Panc1 (cell line): ENCODE data around the gene KLHL26. TPM values are rescaled to one million over a fixed set of nuclear protein-coding genes. Genes with fewer than 3 reads are reported as not detected.

Source experiments
- ATAC-seq: fragments of 200-7000 bp; cut with Tn5 transposase; 2 replicates; pipeline ENCODE4 v1.9.1; 2020; ENCODE audit warnings: mild to moderate bottlenecking, moderate library complexity
- BruUV-seq: library from RNA; stranded (reverse); fragments of 400-500 nt; replicated peaks from 2 replicates; lab custom pipeline; 2021; lab: Mats Ljungman, UMichigan
- CTCF ChIA-PET: fragments of 300-600 bp; sonication (Branson Sonifier 250); formaldehyde crosslinking; loops from one replicate; lab custom pipeline; 2022; ENCODE audit warnings: antibody characterized with exemption; lab: Charles Lee
- POLR2A ChIA-PET: fragments of 300-600 bp; sonication (Branson Sonifier 250); formaldehyde crosslinking; loops from one replicate; lab custom pipeline; 2022; ENCODE audit warnings: antibody characterized with exemption; lab: Charles Lee
- DNase-seq: peaks from one replicate; pipeline ENCODE4 v3.0.0-alpha.2; 2010; ENCODE audit warnings: low read depth, low spot score
- H3K27ac ChIP-seq: 2 replicates; pipeline ENCODE4 v1.5.1; 2011; ENCODE audit warnings: mild to moderate bottlenecking, low read length, inconsistent platforms
- H3K27me3 ChIP-seq: fragments of 200-500 bp; sonication (Bioruptor generic); 2 replicates; pipeline ENCODE4 v1.6.0; 2014; ENCODE audit warnings: low read length, inconsistent platforms; ENCODE audit not compliant: control insufficient read depth, insufficient read depth
- H3K36me3 ChIP-seq: fragments of 200-500 bp; sonication (Bioruptor generic); 2 replicates; pipeline ENCODE4 v1.5.1; 2014; ENCODE audit warnings: inconsistent platforms, mild to moderate bottlenecking, low read length, moderate library complexity; ENCODE audit not compliant: control insufficient read depth, insufficient read depth
- H3K4me1 ChIP-seq: 2 replicates; pipeline ENCODE4 v1.5.1; 2011; ENCODE audit warnings: inconsistent platforms, mild to moderate bottlenecking, low read length, moderate library complexity; ENCODE audit not compliant: control insufficient read depth, insufficient read depth
- H3K4me3 ChIP-seq, 2 experiments: 2 replicates each; pipeline ENCODE4 v1.5.1; 2011 to 2012; ENCODE audit warnings: low read depth in 2 of 2, low read length in 2 of 2, mild to moderate bottlenecking in 2 of 2, inconsistent platforms in 1 of 2, moderate library complexity in 1 of 2
- H3K9me3 ChIP-seq: fragments of 200-500 bp; sonication (Bioruptor generic); 2 replicates; pipeline ENCODE4 v1.5.1; 2014; ENCODE audit warnings: low read depth, mild to moderate bottlenecking, inconsistent platforms, low read length, moderate library complexity; ENCODE audit not compliant: control insufficient read depth, insufficient read depth
- POLR2AphosphoS5 ChIP-seq: IDR thresholded peaks from 2 replicates; pipeline ENCODE4 v1.6.1; 2012; ENCODE audit warnings: mild to moderate bottlenecking, low read depth, low read length, moderate library complexity
- SIN3A ChIP-seq: IDR thresholded peaks from 2 replicates; pipeline ENCODE4 v1.6.1; 2012; ENCODE audit warnings: low read depth, mild to moderate bottlenecking, low read length, moderate library complexity, borderline replicate concordance; ENCODE audit not compliant: insufficient read depth
- TCF7L2 ChIP-seq: IDR thresholded peaks from 2 replicates; pipeline ENCODE4 v1.6.1; 2011; ENCODE audit warnings: mild to moderate bottlenecking, low read depth, low read length, inconsistent platforms
- in situ Hi-C: cut with HindIII; loops from 2 replicates; pipeline ENCODE4 v1.10.0; 2016; ENCODE audit warnings: low sequenced_read_pairs, low pct_unique_long_range_greater_than_20kb
- intact Hi-C: fragments of 100-400 bp; cut with micrococcal nuclease; formaldehyde crosslinking; loops from one replicate; pipeline ENCODE4 v1.10.0; 2022; ENCODE audit not compliant: unreplicated experiment
- total RNA-seq: library from RNA; stranded (reverse); gene quantifications from one replicate; pipeline ENCODE4 v1.2.1, GENCODE V29; 2021; ENCODE audit not compliant: unreplicated experiment
- TF ChIP-seq, protein P1 (sequence below): fragments of 450-650 bp; IDR thresholded peaks from 2 replicates; pipeline ENCODE4 v1.5.1; 2017; ENCODE audit warnings: mild to moderate bottlenecking
- TF ChIP-seq, protein P2 (sequence below), 2 experiments: IDR thresholded peaks; 2 replicates each; pipeline ENCODE4 v1.6.1; 2011 to 2012; ENCODE audit warnings: low read depth in 2 of 2, control low read depth in 1 of 2, low read length in 1 of 2, mild to moderate bottlenecking in 1 of 2, moderate library complexity in 1 of 2; ENCODE audit not compliant: insufficient read depth in 1 of 2

KLHL26 gene
- total RNA-seq, 1 experiment from 2014 or later: 4.4 TPM

DNA sequence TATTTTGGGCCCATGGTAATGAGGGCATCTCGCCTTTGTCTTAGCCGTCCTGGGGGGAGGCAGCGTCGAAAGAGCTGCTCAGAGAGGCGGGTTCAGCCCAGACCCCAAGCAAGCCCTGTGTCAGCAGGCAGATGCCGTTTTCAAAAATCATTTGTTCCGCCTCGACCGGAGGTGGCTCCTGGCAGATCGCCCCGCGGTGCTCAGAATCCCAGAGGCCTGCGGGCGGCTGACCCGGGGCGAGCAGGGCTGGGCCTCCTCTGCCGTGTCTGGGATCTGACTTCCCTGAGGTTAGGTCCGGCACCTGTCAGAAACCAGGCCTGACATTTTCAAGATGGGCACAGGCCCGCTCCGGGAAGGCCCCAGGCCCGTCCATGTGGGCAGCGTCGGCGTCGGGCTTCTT lies 82.7 kb downstream of the KLHL26 start:
- ATAC-seq (no peak), DNase-seq (no peak)
- intact Hi-C loops (no loop called here), in situ Hi-C loops (no loop called here)
- Histone ChIP-seq H3K27ac (no peak overlapping the region), H3K36me3 (no peaks in the 10 kb centered on the region), H3K27me3 (no peaks in the 10 kb centered on the region), H3K9me3 (no peaks in the 10 kb centered on the region), H3K4me1 (no peaks in the 10 kb centered on the region), H3K4me3 (no peak overlapping the region)
- CTCF ChIA-PET: no interaction called here
- BruUV-seq: no TSS peak
- POLR2A ChIA-PET: no interaction called here
- TF ChIP-seq, protein P1, sequence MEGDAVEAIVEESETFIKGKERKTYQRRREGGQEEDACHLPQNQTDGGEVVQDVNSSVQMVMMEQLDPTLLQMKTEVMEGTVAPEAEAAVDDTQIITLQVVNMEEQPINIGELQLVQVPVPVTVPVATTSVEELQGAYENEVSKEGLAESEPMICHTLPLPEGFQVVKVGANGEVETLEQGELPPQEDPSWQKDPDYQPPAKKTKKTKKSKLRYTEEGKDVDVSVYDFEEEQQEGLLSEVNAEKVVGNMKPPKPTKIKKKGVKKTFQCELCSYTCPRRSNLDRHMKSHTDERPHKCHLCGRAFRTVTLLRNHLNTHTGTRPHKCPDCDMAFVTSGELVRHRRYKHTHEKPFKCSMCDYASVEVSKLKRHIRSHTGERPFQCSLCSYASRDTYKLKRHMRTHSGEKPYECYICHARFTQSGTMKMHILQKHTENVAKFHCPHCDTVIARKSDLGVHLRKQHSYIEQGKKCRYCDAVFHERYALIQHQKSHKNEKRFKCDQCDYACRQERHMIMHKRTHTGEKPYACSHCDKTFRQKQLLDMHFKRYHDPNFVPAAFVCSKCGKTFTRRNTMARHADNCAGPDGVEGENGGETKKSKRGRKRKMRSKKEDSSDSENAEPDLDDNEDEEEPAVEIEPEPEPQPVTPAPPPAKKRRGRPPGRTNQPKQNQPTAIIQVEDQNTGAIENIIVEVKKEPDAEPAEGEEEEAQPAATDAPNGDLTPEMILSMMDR: no peak
- no peak for TF ChIP-seq POLR2AphosphoS5
- TF ChIP-seq TCF7L2: no peak
- no peak for TF ChIP-seq SIN3A
- TF ChIP-seq, protein P2, sequence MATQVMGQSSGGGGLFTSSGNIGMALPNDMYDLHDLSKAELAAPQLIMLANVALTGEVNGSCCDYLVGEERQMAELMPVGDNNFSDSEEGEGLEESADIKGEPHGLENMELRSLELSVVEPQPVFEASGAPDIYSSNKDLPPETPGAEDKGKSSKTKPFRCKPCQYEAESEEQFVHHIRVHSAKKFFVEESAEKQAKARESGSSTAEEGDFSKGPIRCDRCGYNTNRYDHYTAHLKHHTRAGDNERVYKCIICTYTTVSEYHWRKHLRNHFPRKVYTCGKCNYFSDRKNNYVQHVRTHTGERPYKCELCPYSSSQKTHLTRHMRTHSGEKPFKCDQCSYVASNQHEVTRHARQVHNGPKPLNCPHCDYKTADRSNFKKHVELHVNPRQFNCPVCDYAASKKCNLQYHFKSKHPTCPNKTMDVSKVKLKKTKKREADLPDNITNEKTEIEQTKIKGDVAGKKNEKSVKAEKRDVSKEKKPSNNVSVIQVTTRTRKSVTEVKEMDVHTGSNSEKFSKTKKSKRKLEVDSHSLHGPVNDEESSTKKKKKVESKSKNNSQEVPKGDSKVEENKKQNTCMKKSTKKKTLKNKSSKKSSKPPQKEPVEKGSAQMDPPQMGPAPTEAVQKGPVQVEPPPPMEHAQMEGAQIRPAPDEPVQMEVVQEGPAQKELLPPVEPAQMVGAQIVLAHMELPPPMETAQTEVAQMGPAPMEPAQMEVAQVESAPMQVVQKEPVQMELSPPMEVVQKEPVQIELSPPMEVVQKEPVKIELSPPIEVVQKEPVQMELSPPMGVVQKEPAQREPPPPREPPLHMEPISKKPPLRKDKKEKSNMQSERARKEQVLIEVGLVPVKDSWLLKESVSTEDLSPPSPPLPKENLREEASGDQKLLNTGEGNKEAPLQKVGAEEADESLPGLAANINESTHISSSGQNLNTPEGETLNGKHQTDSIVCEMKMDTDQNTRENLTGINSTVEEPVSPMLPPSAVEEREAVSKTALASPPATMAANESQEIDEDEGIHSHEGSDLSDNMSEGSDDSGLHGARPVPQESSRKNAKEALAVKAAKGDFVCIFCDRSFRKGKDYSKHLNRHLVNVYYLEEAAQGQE (IDR thresholded peaks at IDR 0.05; ENCODE audit: insufficient read depth in 1 of 2, low read depth in 2 of 2, low read length in 1 of 2): no peak

Other genes starting within 250 kb of the KLHL26 start
- gene LRRC25, start 239.4 kb upstream of the KLHL26 start, total RNA-seq: 0.15 TPM
- 128 TPM for gene SSBP4, start 217.6 kb upstream of the KLHL26 start, total RNA-seq
- gene ISYNA1, start 198.9 kb upstream of the KLHL26 start, total RNA-seq: 351 TPM
- 18.6 TPM for gene ELL, start 115.0 kb upstream of the KLHL26 start, total RNA-seq
- 182 TPM for gene FKBP8, start 93.5 kb upstream of the KLHL26 start, total RNA-seq
- 106 TPM for gene KXD1, start 79.2 kb upstream of the KLHL26 start, total RNA-seq
- gene UBA52, start 65.2 kb upstream of the KLHL26 start, total RNA-seq: 907 TPM
- 32.0 TPM for gene REX1BD, start 48.2 kb upstream of the KLHL26 start, total RNA-seq
- gene CRLF1, start 30.2 kb upstream of the KLHL26 start, total RNA-seq: 3.5 TPM
- gene TMEM59L, start 24.2 kb upstream of the KLHL26 start, total RNA-seq: 2.4 TPM
- 18.2 TPM for gene CRTC1, start 46.7 kb downstream of the KLHL26 start, total RNA-seq
- gene COMP, start 154.3 kb downstream of the KLHL26 start, total RNA-seq: 0.69 TPM
- 62.2 TPM for gene UPF1, start 194.9 kb downstream of the KLHL26 start, total RNA-seq